Adrenal gland (tissue), 5 donors: ENCODE measurements around the gene HADHB.

Experiments
- POLR2A ChIP-seq, 2 donors: fragments of 450-650 bp; IDR thresholded peaks; one replicate each; pipeline ENCODE4 v1.6.1; 2017; ENCODE audit warnings: antibody characterized with exemption in 2 of 2, mild to moderate bottlenecking in 2 of 2, moderate library complexity in 1 of 2
- TF ChIP-seq, protein P1 (sequence below), 6 experiments: fragments of 450-650 bp in 4 of 6; fragments of 200-600 bp in 2 of 6; sonication (generic) in 1 of 6; IDR thresholded peaks; 1 replicate in 5 of 6; 2 replicates in 1 of 6; pipeline versions ENCODE4 v1.5.1 to v1.8.0; 2016 to 2021; ENCODE audit warnings: antibody characterized with exemption in 6 of 6, mild to moderate bottlenecking in 2 of 6, moderate library complexity in 1 of 6
- donor health status: DM: no; HTN: no; CAD: no.

GRCh38 chr2:26330604-26331003 is 85.9 kb downstream of the HADHB start:
- no peak for TF ChIP-seq POLR2A (IDR thresholded peaks at IDR 0.05)
- TF ChIP-seq, protein P1, sequence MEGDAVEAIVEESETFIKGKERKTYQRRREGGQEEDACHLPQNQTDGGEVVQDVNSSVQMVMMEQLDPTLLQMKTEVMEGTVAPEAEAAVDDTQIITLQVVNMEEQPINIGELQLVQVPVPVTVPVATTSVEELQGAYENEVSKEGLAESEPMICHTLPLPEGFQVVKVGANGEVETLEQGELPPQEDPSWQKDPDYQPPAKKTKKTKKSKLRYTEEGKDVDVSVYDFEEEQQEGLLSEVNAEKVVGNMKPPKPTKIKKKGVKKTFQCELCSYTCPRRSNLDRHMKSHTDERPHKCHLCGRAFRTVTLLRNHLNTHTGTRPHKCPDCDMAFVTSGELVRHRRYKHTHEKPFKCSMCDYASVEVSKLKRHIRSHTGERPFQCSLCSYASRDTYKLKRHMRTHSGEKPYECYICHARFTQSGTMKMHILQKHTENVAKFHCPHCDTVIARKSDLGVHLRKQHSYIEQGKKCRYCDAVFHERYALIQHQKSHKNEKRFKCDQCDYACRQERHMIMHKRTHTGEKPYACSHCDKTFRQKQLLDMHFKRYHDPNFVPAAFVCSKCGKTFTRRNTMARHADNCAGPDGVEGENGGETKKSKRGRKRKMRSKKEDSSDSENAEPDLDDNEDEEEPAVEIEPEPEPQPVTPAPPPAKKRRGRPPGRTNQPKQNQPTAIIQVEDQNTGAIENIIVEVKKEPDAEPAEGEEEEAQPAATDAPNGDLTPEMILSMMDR (IDR thresholded peaks at IDR 0.05), result no peak
